SH-SY5Y (cell line): Measurements from ENCODE around the gene PHLPP1.

Source experiments
- GATA2 ChIP-seq: IDR thresholded peaks from 2 replicates; pipeline ENCODE4 v1.6.1; 2011; ENCODE audit warnings: mild to moderate bottlenecking, low read depth, low read length
- GATA3 ChIP-seq: IDR thresholded peaks from 2 replicates; pipeline ENCODE4 v1.6.1; 2011; ENCODE audit warnings: low read depth, mild to moderate bottlenecking, low read length, moderate library complexity

- no peak for TF ChIP-seq GATA2
- no peak for TF ChIP-seq GATA3
Measured at GRCh38 chr18:62838475-62839098, 123.2 kb downstream of the PHLPP1 start.
